MCF 10A (cell line): ENCODE data around the gene CWC15. TPM values are rescaled to one million over a fixed set of nuclear protein-coding genes. Genes with fewer than 3 reads are reported as not detected.
"Not testable (repeated sequence)": the region's sequence is repeated elsewhere in the genome, so short reads cannot be mapped to it uniquely, and the experiment has no call there.

ENCODE experiments used
- BruUV-seq: library from RNA; stranded (reverse); fragments of 400-500 nt; replicated peaks from 2 replicates; lab custom pipeline; 2021; lab: Mats Ljungman, UMichigan
- CTCF ChIA-PET: fragments of 300-600 bp; sonication (Branson Sonifier 250); formaldehyde crosslinking; extraction: SDS; loops from one replicate; lab custom pipeline; 2021; ENCODE audit warnings: antibody characterized with exemption, inconsistent platforms; lab: Yijun Ruan, JAX
- POLR2A ChIA-PET: fragments of 300-600, 350-650 bp; sonication (Branson Sonifier 250); formaldehyde crosslinking; extraction: SDS; loops from one replicate; lab custom pipeline; 2020; ENCODE audit warnings: antibody characterized with exemption, inconsistent platforms; lab: Yijun Ruan, JAX
- DNase-seq: peaks from one replicate; pipeline ENCODE4 v3.0.0-alpha.2; 2018; ENCODE audit not compliant: unreplicated experiment
- H3K27ac Mint-ChIP-seq: one replicate; pipeline ENCODE4 v1.8.0; 2022; ENCODE audit warnings: mild to moderate bottlenecking, low read depth, mixed read lengths; ENCODE audit not compliant: unreplicated experiment
- H3K27me3 Mint-ChIP-seq: one replicate; pipeline ENCODE4 v1.8.0; 2022; ENCODE audit warnings: mixed read lengths; ENCODE audit not compliant: insufficient read depth, unreplicated experiment
- H3K36me3 Mint-ChIP-seq: one replicate; pipeline ENCODE4 v1.8.0; 2022; ENCODE audit warnings: mild to moderate bottlenecking, moderate library complexity, mixed read lengths; ENCODE audit not compliant: insufficient read depth, unreplicated experiment
- H3K4me1 Mint-ChIP-seq: one replicate; pipeline ENCODE4 v1.8.0; 2022; ENCODE audit warnings: mixed read lengths; ENCODE audit not compliant: insufficient read depth, unreplicated experiment
- H3K4me3 Mint-ChIP-seq: one replicate; pipeline ENCODE4 v1.8.0; 2022; ENCODE audit warnings: mild to moderate bottlenecking, moderate library complexity, mixed read lengths; ENCODE audit not compliant: unreplicated experiment
- H3K9me3 Mint-ChIP-seq: one replicate; pipeline ENCODE4 v1.8.0; 2022; ENCODE audit warnings: mixed read lengths; ENCODE audit not compliant: unreplicated experiment
- intact Hi-C: fragments of 100-400 bp; cut with micrococcal nuclease; formaldehyde crosslinking; loops from 2 replicates; pipeline ENCODE4 v1.14.1; 2022
- total RNA-seq: library from RNA; stranded (reverse); gene quantifications from 2 replicates; pipeline ENCODE4 v1.2.3, GENCODE V29; 2022
- TF ChIP-seq, protein P1 (sequence below): fragments of 200-600 bp; IDR thresholded peaks from one replicate; pipeline ENCODE4 v1.8.0; 2022; ENCODE audit warnings: antibody characterized with exemption, mild to moderate bottlenecking; ENCODE audit not compliant: unreplicated experiment

CWC15 gene
- total RNA-seq, 1 experiment from 2014 or later, result 61.9 TPM

DNA sequence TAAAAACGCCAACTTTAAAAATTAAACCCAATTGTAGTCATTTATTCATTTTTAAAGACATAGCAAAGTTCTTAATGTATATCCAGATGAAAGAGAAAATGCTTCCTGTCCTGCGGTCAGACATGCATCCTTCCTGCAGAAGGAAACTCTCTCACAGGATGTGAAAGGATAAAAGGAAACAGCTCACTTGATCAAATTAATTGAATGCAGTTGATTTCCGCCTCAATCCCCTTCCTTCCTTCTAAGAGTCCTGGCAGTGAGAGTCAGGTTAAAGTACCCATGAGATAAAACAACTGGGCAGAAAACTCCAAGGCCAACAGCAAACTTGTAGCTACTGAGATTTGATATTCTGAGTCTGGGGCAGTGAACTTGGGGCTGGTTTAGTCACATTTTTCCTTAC, 38.5 kb downstream of the CWC15 start:
- H3K27me3 Mint-ChIP-seq, result no peaks in the 10 kb centered on the region
- peaks cover 4% of the 10 kb centered on the region for H3K4me1 Mint-ChIP-seq
- no peak overlapping the region for H3K4me3 Mint-ChIP-seq
- no TSS peak for BruUV-seq
- ChIA-PET POLR2A (no interaction called here), CTCF (no interaction called here)
- no peaks in the 10 kb centered on the region for H3K36me3 Mint-ChIP-seq
- no peak for DNase-seq
- H3K27ac Mint-ChIP-seq, result no peak overlapping the region
- H3K9me3 Mint-ChIP-seq, result no peaks in the 10 kb centered on the region
- intact Hi-C loops, result no loop called here
- TF ChIP-seq, protein P1, sequence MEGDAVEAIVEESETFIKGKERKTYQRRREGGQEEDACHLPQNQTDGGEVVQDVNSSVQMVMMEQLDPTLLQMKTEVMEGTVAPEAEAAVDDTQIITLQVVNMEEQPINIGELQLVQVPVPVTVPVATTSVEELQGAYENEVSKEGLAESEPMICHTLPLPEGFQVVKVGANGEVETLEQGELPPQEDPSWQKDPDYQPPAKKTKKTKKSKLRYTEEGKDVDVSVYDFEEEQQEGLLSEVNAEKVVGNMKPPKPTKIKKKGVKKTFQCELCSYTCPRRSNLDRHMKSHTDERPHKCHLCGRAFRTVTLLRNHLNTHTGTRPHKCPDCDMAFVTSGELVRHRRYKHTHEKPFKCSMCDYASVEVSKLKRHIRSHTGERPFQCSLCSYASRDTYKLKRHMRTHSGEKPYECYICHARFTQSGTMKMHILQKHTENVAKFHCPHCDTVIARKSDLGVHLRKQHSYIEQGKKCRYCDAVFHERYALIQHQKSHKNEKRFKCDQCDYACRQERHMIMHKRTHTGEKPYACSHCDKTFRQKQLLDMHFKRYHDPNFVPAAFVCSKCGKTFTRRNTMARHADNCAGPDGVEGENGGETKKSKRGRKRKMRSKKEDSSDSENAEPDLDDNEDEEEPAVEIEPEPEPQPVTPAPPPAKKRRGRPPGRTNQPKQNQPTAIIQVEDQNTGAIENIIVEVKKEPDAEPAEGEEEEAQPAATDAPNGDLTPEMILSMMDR, result no peak

DNA sequence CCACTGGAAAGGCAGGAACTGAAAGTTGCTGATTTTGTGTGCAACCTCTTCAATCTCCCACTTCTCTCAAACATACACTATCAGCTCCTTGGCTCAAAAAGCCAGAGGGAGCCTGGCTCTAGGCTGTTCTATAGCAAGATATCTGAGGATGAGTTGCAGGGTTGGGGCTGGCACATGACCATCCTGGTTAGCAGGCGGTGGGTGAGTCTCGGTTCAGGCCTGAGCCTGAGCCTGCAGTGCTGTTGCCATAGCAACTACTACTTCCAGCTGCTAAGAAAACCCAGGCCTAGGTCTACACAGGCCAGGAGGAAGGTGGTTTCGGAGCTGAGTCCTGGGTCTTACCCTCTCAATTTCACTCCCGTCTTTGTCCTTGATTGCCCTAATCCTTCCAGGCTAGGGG, 39.0 kb downstream of the CWC15 start:
- TF ChIP-seq, protein P1, result no peak
- no peak for DNase-seq
- intact Hi-C loops, result no loop called here
- ChIA-PET CTCF (no interaction called here), POLR2A (interaction anchor here (0.6 kb wide), 1 partner anchor 14 kb away, joined by 3 read pairs; no protein-coding TSS in a partner anchor)
- Mint-ChIP-seq H3K9me3 (no peaks in the 10 kb centered on the region), H3K4me3 (no peak overlapping the region), H3K27ac (no peak overlapping the region), H3K36me3 (no peaks in the 10 kb centered on the region), H3K27me3 (no peaks in the 10 kb centered on the region), H3K4me1 (peaks cover 4% of the 10 kb centered on the region)
- no TSS peak for BruUV-seq

DNA sequence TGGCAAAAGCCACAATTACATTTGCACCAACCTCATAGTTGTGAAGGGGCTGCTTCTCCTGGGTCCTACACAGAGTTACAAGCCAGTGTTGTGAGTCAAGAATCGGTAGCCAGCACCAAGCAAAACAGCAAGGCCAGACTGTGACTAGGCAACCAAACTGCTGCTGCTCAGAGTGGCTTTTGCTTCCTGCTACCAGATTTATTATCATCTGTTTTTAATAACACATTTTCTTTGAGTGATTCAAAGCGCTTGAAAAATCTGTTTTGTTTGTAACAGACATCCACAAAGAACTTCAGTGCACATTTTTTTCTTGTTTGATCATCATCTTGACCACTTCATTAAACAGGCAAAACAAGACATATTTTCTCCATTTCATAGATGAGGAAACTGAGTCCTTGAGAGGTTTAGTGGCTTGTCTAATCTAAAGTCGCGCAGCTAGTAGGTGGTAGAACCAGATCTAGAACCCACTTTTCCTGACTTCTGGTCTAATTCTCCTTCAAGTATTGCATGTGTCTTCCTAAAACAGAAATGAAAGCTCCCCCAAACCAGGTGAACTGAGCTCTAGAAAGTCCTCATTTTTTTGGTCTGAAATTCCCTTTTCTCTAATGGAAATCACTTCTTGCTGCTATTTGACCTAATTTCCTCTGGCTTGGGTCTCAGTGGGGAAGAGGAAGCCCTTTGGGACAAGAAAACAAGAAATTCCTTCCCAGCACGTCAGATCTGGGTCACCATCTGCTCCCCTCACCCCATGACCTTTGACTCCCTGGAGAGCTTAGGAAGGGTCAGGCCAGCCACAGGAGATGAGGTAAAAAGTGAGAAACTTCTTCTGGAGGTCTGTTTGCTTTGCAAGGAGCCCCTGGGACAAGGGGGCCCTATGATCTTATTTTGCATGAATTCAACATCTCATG, 39.9 kb downstream of the CWC15 start:
- peaks cover 3% of the 10 kb centered on the region for H3K4me1 Mint-ChIP-seq
- POLR2A ChIA-PET, result no interaction called here

DNA sequence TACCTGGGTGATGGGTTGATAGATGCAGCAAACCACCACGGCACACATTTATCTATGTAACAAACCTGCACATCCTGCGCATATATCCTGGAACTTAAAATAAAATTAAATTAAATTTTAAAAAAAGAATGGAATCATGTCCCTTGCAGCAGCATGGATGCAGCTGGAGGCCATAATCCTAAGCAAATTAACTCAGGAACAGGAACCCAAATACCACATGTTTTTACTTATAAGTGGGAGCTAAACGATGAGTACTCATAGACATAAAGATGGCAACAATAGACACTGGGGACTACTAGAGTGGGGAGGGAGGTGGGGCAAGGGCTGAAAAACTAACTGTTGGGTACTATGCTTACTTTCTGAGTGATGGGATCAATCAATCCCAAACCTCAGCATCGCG, 40.9 kb downstream of the CWC15 start:
- TF ChIP-seq, protein P1, result no peak
- Mint-ChIP-seq H3K36me3 (no peaks in the 10 kb centered on the region), H3K9me3 (no peaks in the 10 kb centered on the region), H3K27me3 (no peaks in the 10 kb centered on the region), H3K27ac (no peak overlapping the region), H3K4me1 (no peaks in the 10 kb centered on the region), H3K4me3 (no peak overlapping the region)
- POLR2A ChIA-PET, result no interaction called here
- BruUV-seq, result no TSS peak
- CTCF ChIA-PET, result no interaction called here
- DNase-seq, result no peak
- intact Hi-C loops, result no loop called here

More for the DNA sequence above, 39.9 kb downstream of the CWC15 start:
- TF ChIP-seq, protein P1, result no peak
- H3K27me3 Mint-ChIP-seq, result no peaks in the 10 kb centered on the region
- intact Hi-C loops, result no loop called here
- CTCF ChIA-PET, result interaction anchor here (0.6 kb wide), 1 partner anchor 342 kb away, joined by 3 read pairs; no protein-coding TSS in a partner anchor
- H3K36me3 Mint-ChIP-seq, result no peaks in the 10 kb centered on the region
- no peak overlapping the region for H3K27ac Mint-ChIP-seq
- no peaks in the 10 kb centered on the region for H3K9me3 Mint-ChIP-seq
- H3K4me3 Mint-ChIP-seq, result no peak overlapping the region
- no TSS peak for BruUV-seq
- DNase-seq, result no peak

DNA sequence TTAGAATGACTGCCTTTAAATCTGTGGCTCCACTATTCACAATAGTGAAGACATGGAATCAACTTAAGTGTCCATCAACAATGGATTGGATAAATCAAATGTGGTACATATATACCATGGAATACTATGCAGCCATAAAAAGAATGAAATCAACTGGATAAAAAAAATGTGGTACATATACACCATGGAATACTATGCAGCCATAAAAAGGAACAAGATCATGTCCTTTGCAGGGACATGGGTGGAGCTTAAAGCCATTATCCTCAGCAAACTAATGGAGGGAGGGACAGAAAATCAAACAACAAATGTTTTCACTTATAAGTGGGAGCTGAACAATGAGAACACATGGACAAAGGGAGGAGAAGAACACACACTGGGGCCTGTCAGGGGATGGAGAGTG, 41.3 kb downstream of the CWC15 start:
- H3K9me3 Mint-ChIP-seq, H3K4me1 Mint-ChIP-seq, H3K27ac Mint-ChIP-seq, H3K4me3 Mint-ChIP-seq, H3K36me3 Mint-ChIP-seq, POLR2A ChIA-PET, intact Hi-C loops, CTCF ChIA-PET, DNase-seq, H3K27me3 Mint-ChIP-seq, BruUV-seq: not testable (repeated sequence)
